ENCODE data around the gene GRIK4.

- TF ChIP-seq POLR2AphosphoS5 (IDR thresholded peaks at IDR 0.05; ENCODE audit: low read depth, low read length): no peak
- TF ChIP-seq SIN3A (IDR thresholded peaks at IDR 0.05; ENCODE audit: borderline replicate concordance, insufficient read depth, low read length): no peak
These were observed 130.8 kb downstream of the GRIK4 start for GRCh38 chr11:120642196-120642894.

Measured in PFSK-1 (cell line).